Fibroblast of pulmonary artery (primary cell): ENCODE results near the gene PVALEF.

Experiments
- DNase-seq: peaks from one replicate; pipeline ENCODE4 v3.0.0-alpha.2; 2010; ENCODE audit warnings: low read depth
- H3K4me3 ChIP-seq: replicated peaks from 2 replicates; pipeline ENCODE4 v1.5.1; 2011; ENCODE audit warnings: low read depth, mild to moderate bottlenecking, control low read depth, low read length, moderate library complexity
- TF ChIP-seq, protein P1 (sequence below): IDR thresholded peaks from 2 replicates; pipeline ENCODE4 v1.5.1; 2011; ENCODE audit warnings: mild to moderate bottlenecking, control low read depth, low read length, inconsistent platforms; ENCODE audit errors: missing control alignments

Gene PVALEF

DNA sequence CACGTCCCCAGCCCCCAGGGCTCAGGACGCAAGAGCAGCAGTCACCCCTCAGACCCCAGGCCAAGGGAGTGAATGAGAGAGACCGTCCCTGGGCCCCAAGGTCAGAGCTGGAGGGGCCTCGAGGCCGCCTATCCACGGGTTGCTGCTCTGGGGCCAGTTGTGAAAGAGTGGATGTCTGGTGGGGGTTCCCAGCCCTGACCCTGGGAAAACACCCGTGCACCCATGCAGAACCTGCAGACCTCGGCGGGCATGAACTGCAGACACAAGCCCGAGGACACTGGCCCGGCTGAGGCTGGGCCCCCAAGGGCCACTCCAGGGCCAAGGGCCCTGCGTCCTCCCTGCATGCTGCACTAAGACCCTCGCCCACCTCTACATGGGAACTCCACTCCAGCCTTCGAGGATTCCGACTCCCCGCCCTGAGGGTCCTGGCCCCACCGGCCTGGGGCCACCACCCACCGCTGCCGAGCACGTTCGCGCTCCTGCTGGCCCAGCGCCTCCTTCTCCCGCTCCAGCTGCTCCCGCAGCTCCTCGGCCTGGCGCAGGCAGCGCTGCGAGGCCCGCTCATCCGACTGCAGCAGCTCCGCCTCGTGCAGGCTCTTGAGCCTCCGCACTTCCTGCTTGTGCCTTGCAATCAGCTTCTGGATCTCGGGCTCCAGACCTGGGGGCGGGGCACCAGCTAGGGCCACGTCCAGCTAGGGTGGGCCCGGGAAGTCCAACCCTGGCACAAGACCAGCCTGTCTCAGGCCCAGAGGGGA lies 28.3 kb downstream of the PVALEF start:
- TF ChIP-seq, protein P1, sequence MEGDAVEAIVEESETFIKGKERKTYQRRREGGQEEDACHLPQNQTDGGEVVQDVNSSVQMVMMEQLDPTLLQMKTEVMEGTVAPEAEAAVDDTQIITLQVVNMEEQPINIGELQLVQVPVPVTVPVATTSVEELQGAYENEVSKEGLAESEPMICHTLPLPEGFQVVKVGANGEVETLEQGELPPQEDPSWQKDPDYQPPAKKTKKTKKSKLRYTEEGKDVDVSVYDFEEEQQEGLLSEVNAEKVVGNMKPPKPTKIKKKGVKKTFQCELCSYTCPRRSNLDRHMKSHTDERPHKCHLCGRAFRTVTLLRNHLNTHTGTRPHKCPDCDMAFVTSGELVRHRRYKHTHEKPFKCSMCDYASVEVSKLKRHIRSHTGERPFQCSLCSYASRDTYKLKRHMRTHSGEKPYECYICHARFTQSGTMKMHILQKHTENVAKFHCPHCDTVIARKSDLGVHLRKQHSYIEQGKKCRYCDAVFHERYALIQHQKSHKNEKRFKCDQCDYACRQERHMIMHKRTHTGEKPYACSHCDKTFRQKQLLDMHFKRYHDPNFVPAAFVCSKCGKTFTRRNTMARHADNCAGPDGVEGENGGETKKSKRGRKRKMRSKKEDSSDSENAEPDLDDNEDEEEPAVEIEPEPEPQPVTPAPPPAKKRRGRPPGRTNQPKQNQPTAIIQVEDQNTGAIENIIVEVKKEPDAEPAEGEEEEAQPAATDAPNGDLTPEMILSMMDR, result no peak
- H3K4me3 ChIP-seq, result no peak overlapping the region

DNA sequence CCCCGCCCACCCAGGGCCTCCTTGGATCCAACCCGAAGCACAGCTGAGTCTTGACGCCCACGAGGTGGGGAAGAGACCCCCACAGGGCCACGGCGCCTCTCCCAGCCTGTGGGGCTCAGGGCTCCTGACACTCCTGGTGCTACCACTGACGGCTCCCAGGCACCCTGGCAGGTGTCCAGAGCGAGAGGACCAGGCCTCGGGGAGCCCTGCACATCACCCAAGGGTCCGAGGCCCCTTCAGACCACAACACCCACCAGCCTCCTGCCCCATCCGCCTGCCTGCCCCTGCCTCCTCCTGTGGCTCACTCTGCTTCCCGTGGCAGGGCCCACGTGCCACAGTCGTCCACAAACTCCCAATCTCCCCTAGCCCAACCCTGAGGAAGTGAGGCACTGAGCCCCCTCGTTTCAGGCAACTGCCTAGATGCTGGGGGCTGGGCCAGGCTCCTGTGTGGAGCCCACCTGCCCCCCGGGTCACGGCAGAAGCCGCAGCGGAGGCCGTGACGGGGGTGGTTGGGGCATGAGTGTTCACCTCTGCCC lies 29.0 kb downstream of the PVALEF start:
- H3K4me3 ChIP-seq, result no peak overlapping the region
- DNase-seq, result no peak
- TF ChIP-seq, protein P1, result no peak

More for the DNA sequence above, 28.3 kb downstream of the PVALEF start:
- DNase-seq, result no peak

DNA sequence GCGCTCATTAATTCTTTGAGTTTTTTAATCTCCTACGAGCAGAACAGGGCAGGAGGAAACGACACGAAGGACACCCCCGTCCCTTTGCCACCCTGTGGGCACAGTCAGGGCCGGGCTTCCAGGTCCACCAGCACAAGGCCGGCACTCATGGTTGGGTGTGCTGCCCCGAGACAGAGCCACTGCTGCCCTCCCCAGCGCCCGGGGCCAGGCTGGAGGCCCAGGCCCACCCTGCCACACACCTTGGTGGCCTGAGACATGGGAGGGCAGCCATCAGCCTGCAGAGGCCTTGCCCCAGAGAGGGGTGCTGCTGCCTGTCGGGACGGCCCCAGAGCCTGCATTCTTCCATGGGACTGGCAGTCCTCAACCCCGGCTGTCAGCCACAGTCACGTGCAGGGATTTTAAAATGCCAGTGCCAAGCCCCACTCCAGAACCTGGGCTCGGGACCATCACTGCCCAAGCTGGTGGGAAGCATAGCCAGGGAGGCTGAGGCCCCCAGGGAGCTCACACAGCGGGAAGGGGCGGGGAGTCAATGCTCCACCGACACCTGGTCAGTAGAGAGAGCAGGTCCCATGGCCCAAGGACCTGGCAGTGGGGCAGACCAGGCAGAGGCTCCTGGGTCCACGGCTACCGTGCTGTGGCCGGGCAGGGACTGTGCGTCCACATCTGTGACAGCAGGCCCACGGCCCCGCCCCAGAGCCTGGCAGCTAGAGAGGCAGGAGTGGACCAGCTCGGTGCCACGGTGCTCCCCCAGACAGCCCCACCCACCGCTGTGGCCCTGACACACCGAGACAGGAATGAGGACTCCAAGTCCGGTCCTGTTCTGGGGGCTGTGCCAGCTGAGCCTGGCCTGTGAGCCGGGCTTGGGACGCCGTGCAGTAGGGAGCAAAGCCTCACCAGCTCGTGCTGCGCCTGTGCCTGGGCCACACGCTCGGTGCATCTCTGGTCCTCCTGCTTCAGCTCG lies 29.9 kb downstream of the PVALEF start:
- no peak overlapping the region for H3K4me3 ChIP-seq
- no peak for DNase-seq
- TF ChIP-seq, protein P1, result no peak

DNA sequence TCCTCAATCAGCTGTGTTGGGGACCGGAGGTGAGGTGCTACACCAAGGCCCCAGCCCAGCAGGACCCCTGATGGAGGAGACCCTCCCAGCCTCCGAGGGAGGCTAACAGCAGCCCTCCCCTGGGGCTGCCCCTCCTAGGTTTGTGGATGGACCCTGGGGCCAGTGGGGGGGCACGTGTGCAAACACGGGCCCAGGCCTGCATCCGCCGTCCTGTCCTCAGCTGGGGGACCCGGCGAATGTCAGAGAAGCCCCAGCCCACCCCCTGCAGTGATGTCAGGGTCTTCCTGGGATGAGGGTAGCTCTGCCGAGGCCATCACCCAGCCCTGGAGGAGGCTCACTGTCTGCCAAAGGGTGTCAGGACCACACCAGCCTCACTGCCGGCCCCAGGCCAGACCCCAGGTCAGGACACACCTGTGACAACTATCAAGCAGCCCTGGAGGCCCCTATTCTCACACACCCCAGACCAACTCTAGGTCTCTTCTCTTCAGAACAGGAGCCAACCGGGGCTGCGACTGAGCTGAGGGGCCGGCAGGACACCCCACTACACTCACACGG lies 30.7 kb downstream of the PVALEF start:
- no peak overlapping the region for H3K4me3 ChIP-seq
- TF ChIP-seq, protein P1, result no peak
- DNase-seq, result no peak

DNA sequence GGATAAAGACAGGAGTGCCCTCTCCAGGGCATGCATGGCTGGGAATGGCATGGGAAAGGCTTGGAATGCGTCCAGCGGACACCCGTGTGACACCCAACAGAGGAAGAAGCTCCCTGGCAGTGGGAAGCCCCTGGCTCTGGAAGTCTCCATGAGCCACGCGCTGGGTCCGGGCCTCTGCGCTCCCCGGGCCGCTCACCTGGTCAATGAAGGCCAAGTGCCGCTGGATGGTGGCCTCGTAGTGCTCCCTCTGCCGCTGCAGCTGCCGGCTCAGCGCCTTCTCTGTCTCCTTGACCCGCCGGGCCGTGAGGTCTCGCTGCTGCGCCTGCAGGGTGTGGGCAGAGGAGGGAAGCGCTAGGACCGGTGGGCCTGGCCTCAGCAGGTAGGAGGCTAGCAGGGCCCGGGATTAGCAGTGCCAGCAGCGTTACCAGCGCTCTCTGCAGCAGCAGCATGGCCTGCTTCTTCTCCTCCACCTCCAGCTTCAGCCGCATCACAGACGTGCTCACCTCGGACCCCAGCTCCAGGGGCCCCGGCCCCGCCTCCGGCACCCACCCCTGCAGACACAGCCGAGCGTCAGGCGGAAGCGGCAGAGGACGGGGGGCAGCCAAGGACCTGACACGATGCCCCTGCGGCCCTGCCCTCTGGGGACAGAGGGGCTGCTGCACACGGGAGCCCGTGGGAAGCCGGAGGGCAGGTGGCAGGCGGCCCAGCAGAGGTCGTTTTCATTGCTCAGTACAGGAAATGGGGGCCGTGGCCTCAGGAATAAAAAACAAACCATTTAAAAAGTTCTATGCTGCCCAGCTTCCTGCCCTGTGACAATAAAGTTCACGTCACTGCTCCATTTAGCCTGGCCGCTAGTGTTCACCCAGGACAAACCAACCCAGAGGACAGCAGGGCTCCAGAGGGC lies 31.4 kb downstream of the PVALEF start:
- TF ChIP-seq, protein P1, result no peak
- no peak for DNase-seq
- no peak overlapping the region for H3K4me3 ChIP-seq

DNA sequence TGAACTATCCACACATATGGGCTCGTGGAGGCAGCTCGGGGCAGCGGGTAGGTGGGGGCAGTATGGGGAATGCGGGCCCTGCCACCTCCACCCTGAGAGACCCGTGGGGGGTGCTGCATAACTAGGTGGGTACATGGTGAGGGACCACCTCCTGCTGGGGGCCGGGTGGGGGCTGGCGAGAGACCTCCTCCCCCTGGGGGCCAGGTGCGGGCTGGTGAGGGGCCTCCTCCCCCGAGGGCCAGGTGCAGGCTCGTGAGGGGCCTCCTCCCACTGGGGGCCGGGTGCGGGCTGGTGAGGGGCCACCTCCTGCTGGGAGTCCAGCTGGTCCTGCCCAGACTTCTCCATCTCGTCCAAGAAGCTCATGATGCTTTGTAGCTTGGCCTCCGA lies 32.1 kb downstream of the PVALEF start:
- TF ChIP-seq, protein P1, result no peak
- DNase-seq, result no peak

More for the DNA sequence above, 32.1 kb downstream of the PVALEF start:
- H3K4me3 ChIP-seq, result no peak overlapping the region
